Measurements from ENCODE around the gene HOXA7.

GRCh38 chr7:27189295-27189996, 33.0 kb upstream of the HOXA7 start:
- TF ChIP-seq, protein P1, sequence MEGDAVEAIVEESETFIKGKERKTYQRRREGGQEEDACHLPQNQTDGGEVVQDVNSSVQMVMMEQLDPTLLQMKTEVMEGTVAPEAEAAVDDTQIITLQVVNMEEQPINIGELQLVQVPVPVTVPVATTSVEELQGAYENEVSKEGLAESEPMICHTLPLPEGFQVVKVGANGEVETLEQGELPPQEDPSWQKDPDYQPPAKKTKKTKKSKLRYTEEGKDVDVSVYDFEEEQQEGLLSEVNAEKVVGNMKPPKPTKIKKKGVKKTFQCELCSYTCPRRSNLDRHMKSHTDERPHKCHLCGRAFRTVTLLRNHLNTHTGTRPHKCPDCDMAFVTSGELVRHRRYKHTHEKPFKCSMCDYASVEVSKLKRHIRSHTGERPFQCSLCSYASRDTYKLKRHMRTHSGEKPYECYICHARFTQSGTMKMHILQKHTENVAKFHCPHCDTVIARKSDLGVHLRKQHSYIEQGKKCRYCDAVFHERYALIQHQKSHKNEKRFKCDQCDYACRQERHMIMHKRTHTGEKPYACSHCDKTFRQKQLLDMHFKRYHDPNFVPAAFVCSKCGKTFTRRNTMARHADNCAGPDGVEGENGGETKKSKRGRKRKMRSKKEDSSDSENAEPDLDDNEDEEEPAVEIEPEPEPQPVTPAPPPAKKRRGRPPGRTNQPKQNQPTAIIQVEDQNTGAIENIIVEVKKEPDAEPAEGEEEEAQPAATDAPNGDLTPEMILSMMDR (IDR thresholded peaks at IDR 0.05; ENCODE audit: poor library complexity) = no peak
- TF ChIP-seq EZH2 (IDR thresholded peaks at IDR 0.05; ENCODE audit: borderline replicate concordance) = no peak
